ENCODE data around the gene SRP14.
"Not testable (repeated sequence)": the region's sequence is repeated elsewhere in the genome, so short reads cannot be mapped to it uniquely, and the experiment has no call there.

Gene SRP14

DNA sequence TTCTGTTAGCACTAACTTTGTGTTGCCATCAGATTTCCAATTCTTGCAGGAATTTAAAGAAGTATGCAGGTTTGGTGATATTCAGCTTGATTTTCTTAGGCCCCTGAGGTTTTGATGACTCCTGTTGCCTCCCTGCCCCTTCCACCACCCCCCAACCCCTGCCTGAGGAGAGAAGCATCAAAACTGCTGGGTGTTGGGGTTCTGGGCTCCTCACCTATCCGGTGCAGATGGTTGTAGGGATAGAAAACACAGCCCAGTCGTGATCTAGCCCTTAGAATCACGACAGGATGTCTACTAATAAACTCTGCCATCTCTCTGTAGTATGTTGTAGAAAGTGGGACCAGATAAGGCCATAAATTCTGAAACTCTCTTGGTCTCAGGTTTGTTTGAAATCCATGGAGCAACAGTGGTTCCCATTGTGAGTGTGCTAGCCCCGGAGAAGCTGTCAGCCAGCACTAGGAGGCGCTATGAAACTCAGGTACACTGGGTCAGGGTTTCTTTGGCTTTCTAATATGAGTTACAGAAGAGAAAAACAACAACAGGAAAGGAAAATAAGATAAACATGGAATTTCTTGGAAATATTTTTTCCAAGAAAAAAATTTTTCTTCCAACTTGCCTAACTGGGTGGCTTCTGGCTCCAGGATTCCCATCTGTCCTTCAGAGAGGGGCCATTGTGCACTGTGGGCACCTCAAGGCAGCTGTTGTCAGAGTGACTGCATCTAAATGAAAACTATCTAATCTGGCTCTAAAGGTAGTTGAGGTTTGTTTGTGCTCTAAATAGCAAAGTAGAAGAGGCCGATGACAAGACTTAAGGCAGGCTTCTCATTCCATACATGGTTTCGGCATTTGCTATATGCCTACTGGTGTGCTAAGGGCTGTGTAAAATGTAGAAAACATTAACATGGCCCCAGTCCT, 8.7 kb downstream of the SRP14 start:
- no peak for DNase-seq (ENCODE audit: low read depth in 2 of 2)

DNA sequence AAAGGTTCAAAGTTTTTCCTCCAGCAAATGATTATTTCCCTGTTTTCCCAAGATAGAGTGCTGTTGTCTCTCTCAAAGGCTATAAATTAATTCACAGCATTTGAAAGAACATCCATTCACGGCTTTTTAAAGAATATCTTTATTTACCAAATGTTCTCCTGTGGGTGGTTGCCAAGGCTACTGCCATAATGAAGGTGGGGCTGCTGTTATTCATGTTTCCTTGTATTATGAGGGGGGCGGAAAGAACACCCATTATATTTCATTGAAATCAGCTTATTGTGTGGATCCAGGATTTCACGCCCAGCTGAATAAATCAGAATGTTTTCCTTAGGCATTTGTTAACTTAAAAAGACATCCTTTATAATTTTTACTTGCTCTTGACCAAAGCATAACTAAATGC, 10.1 kb downstream of the SRP14 start:
- DNase-seq (ENCODE audit: low read depth in 2 of 2), result no peak

DNA sequence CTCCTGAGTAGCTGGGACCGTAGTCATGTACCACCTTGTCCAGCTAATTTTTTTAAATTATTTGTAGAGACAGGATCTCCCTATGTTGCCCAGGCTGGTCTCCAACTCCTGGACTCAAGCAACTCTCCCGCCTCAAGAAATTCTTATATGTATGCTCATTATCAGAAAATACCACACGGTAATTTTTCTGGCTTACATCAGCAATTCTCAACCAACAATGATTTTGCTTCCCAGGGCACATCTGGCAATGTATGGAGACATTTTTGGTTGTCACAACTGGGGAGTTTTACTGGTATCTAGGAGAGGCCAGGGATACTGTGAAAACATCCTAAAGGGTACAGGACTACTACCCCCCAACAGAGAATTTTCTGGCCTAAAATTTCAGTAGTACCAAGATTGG, 10.8 kb downstream of the SRP14 start:
- no peak for DNase-seq (ENCODE audit: low read depth in 2 of 2)

DNA sequence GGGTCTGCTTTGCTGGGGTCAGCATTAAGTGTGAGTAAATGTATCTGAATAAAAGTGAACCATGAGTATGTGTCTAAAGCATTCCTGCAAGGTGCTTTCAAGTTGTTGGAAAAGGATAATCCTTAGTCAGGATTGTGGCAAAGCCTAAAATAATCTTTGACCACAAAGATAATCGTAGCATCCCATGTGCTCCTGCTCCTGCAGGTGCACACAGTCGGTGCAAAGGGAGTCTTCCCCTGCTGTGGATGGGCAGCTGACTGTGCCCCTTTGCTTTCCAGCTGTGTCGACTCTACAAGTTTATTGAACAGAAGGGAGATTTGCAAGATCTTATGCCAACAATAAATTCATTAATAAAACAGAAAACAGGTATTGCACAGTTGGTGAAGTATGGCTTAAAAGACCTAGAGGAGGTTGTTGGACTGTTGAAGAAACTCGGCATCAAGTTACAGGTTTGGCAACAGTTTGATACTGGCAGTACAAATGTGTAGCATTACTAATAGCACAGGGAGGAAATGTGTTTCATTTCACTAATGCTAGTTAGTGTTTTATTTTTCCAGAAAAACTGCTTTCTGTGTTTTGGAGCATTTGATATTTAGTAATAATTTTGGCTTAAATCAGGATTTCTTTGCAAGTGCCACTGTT, 22.6 kb downstream of the SRP14 start:
- no peak for DNase-seq (ENCODE audit: low read depth in 2 of 2)

DNA sequence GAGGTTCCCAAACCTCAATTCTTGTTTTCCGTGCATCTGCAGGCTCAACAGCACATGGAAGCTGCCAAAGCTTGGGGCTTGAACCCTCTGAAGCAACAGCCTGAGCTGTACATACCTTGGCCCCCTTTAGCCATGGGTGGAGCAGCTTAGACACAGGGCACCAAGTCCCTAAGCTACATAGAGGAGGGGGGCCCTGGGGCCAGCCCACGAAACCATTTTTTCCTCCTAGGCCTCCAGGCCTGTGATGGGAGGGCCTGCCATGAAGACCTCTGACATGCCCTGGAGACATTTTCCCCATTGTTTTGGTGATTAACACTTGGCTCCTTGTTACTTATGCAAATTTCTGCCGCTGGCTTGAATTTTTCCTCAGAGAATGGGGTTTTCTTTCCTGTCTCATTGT, 24.6 kb downstream of the SRP14 start:
- no peak for DNase-seq (ENCODE audit: low read depth in 2 of 2)

DNA sequence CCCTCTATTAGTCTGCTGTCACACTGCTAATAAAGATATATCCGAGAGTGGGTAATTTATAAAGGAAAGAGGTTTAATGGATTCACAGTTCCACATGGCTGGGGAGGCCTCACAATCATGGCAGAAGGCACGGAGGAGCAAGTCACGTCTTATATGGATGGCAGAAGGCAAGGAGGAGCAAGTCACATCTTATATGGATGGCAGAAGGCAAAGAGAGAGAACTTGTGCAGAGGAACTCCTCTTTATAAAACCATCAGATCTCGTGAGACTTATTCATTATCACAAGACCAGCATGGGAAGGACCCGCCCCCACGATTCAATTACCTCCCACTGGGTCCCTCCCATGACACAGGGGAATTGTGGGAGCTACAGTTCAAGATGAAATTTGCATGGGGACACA, 25.6 kb downstream of the SRP14 start:
- not testable (repeated sequence) for DNase-seq (ENCODE audit: low read depth in 2 of 2)

DNA sequence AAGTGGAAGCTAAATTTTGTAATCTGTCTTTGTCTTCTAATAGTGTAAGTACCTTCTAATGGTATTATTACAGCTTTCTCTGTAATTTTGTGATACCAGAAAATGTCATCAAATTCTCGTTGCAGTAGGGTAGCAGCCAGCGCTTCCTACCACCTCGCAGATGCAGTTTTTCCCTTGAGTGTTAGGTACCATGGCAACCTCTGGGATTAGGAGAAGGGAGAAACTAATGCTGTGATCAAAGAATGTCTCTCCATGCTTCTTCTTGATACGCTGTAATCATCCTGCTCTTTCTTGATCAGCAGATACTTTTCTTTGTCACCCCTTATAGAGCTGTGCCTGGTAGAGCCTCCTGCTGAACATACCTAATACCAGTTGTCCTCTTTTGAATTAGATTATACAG, 27.7 kb downstream of the SRP14 start:
- DNase-seq (ENCODE audit: low read depth in 2 of 2), result no peak

DNA sequence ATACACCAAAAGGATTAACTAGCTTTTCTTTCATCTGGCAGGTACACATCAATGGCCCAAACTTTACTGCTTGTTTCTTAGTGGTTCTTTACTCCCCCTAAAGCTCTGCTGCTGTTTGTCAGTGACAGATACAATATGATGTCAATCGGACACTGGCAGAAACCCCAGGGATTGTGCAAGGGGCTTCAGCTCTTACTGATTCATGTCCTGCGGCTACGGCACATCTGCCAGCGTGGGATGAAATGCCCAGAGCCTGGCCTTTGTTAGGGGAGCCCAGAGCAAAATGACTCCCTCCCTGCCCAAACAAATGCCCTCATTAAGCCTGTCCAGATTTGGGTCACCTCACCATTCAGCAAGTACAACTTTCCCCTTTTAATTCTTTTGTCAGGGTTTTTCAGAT, 28.3 kb downstream of the SRP14 start:
- no peak for DNase-seq (ENCODE audit: low read depth in 2 of 2)

DNA sequence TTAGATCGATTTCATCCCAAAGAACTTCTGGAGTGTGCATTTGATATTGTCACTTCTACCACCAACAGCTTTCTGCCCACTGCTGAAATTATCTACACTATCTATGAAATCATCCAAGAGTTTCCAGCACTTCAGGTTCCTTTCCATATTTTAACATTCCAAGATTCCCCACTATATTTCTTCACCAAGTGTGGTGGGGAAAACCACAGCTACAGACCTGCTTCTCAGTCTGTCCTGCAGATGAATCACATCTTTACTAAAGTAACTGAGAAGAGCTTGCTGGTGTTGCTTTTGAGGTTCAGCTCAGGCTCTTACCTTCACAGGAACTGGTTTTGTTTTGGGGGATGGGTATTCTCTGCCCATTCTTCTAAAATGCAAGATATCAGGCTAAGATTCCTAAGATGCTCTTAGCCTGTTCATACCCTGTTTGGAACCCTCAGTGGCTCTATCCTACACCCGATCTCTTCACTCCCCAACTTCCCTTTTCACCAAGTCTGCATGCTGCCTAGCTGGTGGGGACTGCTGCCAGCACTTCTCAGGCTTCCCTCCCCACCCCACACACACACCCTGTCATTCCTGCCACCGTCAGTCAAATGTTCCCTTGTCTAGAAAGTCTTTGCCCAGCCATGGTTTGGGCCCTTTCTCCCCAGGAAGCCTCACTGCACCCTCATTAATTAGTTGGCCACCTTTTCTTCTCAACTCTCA, 30.8 kb downstream of the SRP14 start:
- no peak for DNase-seq (ENCODE audit: low read depth in 2 of 2)

DNA sequence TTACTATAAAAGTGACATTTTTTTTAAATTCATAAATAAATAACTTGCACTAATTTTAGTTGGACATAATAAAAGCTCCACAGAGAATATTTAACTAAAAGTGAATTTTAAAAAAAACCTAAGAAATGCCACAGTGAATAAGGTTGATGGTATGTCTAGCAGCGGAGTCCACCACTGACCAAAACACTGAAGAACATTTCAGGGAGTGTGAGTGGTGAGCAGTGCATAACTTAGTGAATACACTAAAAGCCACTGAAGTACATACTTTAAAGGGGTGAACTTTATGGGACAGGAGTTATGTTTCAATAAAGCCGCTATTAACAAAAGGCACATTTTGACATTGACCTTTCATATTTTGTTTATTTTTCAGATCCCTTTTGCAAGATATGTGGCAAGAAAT, 32.3 kb downstream of the SRP14 start:
- no peak for DNase-seq (ENCODE audit: low read depth in 2 of 2)

DNA sequence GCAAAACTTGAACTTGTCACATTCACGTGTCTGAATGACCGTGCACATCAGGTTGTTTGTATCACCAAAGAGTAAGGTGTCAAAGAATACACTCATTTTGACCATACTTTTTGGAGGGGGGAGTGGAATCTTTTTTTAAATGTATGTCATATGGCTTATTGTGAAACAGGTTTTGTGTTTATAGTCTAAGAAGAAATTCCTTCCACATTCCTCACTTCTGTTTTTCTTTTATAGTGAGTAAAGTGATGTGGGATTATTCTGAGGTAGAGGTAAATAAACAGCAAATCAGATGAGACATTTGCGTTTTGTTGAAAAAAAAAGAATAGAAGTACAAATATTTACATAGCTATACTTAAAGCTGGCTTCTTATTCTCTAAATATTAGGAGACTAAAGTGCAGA, 33.0 kb downstream of the SRP14 start:
- no peak for DNase-seq (ENCODE audit: low read depth in 2 of 2)

DNA sequence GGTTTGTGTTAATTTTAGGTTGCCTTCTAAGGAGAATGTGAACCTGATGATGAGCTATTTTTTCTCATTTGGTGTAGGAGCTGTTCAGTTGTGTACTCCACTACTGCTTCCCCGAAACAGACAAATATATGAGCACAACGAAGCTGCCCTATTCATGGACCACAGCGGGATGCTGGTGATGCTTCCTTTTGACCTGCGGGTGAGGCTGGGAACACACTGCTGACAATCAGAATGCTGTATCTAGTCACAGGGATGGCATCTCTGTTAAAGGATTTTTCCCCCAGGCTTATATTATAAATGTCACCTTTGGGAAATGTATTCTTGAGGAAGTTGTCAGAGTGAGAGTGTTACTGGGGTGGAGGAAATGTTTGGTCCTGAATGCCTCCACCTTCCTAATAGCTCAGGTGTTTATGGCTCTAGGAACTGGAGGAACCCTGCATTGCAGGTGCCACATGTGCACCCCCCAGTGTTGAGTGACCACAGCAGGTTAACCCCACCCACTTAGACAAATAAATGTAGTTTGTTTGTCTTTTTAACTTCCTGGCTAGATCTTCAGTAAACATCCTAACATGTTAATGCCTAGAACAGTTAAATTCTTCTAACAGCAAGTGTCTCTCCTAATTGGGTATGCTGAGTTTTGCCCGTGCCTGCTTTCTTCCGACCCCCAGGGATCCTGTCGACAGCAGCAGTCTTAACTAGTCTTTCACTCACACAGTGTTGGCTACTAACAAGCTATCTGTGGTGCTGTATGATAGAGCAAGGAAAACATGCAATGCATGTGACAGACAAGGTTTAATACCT, 35.7 kb downstream of the SRP14 start:
- DNase-seq (ENCODE audit: low read depth in 2 of 2), result no peak

DNA sequence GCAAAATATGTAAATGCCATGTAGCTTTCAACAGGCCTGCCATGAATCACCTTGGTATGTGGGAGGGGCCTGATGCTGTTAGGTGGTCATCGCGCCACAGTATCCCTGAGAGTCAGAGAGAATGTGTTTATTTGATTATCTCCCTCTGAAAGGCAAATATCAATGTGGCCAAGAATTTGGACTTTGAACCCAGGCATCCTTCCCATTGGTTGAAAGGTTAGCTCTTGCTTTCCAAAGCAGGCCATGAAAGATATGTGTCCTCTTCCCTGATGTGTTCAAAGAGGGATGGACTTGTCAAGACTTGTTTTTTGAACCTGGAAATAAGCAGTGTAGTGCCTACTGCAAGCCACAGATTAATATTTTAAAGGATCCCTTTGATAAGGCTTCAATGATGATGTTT, 36.7 kb downstream of the SRP14 start:
- no peak for DNase-seq (ENCODE audit: low read depth in 2 of 2)

DNA sequence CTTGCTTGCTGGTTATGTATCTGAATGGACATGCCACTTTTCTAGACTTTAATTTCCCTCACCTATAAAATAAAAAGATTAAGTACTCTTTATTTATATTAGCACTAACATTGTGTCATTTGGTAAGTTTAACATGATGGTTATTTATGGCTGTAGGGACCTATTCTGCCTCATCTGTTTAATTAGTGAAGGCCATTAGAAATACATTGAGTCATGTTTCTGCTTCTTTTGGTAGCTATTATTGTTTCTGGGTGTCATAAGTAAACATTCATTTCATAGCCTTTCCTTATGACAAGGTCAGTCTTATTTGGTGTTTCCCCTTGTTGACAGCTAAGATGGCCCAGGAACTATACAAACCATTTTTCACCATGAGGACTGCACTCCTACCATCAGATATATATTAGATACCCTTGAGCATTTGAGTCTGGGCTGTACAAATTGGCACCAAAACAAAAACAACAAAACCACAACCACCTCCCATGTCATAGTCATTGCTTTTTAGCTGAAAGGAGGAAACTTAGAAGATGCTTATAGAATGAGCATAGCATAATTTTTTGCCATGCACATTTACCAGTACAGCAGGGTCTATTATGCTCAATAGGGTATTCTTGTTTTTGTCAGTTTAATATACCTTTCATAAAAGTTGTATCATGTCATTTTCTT, 39.3 kb downstream of the SRP14 start:
- DNase-seq (ENCODE audit: low read depth in 2 of 2), result no peak

DNA sequence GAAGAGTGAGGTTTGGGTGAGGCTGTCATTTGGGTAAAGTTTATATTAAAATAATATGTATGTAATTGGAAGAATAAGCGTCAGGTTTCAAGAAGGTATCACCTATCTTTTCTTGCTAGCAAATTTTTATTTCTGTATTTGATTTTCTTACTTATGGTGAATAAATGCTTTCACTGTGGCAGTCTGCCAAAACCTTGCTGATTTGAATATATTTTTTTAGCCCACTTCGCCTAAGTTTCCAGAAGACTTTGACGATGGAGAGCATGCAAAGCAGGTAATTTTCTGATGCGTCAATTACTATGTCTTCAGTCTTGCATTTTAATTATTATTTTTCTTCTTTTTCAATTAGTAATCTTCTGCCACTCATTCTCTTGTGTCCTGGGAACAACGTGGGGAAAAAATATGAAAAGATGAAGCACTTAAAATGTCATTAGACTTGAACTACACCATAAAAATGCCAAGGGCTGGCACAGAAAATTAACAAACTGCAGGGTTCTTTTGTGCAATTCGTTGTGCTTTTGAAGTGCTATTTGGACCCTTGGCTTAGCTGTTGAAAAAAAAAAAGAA, 40.4 kb downstream of the SRP14 start:
- DNase-seq (ENCODE audit: low read depth in 2 of 2), result no peak

DNA sequence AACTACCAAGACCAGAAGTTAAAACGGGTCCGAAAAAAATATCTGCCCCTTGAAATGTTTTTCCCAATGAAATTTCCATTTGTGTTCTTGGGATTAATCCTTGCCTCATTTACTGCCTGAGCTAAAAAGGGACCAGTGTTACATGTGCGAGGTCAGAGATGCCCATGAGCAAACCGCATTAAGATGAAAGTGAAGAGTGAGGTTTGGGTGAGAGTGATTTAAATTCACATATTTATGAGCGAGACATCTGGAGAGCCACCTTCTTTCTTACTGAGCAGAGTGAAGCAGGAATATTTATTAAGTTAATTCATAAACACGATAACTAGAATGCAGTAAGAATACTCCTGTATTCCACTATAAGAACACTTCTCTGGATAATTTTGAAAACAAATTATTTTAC, 41.3 kb downstream of the SRP14 start:
- no peak for DNase-seq (ENCODE audit: low read depth in 2 of 2)

DNA sequence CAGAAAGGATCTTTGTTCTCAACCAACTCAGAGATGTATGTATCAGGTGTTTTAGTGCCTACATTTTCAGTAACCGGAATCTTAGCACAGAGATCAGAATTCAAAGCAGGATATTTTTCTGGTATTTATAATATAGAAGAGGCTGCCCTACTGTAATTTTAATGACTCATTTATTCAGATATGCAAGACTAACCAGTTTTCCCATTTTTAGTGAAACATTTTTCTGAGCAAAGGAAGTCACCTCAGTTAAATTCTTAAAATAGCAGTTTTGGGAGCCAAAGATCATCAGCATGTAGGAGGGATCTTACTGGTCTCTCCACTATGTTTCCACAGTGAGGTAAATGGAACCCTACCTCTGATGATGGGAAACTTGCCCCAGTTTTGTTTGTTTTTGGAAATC, 42.0 kb downstream of the SRP14 start:
- DNase-seq (ENCODE audit: low read depth in 2 of 2), result no peak

DNA sequence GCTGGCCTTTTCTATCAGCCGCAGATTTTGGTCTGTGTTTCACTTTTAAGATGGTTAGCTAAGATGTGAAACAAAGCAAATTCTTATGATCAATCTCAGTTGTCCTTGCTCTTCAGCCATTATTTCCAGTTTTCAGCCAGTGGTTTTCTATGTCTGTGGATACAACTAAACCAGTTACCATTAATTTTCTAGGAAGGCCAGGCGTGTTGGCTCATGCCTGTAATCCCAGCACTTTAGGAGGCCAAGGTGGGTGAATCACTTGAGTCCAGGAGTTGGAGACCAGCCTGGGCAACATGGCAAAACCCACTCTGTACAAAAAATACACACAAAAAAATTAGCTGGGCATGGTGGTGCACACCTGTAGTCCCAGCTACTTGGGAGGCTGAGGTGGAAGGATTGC, 42.8 kb downstream of the SRP14 start:
- not testable (repeated sequence) for DNase-seq (ENCODE audit: low read depth in 2 of 2)

DNA sequence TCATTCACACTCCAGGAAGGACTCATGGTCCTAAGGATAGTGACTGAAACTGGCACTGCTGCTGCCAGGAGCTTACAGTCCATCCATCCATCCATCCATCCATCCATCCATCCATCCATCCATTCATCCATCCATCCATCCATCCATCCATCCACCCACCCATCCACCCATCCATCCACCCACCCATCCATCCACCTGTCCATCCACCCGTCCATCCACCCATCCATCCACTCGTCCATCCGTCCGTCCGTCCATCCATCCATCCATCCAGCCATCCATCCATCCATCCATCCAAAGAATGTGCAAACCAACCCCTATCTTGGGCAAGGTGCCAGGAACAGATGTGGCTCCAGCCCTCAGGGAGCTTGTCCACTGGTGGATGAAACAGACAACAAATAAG, 46.0 kb downstream of the SRP14 start:
- not testable (repeated sequence) for DNase-seq (ENCODE audit: low read depth in 2 of 2)

DNA sequence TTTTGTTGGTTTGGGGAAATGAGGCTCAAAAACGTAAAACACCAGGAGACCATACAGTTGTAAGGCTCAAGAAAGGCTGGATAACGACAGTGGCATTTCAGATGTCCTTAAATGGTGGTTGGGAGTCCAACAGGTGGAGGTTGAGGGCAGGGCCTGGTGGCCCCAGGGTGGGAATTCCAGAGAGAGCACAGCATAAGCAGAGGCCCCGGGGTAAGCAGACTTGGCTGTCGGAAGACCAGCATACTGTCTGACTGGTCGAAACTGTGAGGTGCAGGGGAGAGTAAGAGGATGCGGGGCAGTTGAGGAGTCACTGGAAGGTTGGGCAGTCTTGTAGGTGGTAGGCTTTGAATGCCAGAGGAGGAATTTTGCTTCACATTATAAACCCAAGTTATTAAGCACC, 48.3 kb downstream of the SRP14 start:
- no peak for DNase-seq (ENCODE audit: low read depth in 2 of 2)

DNA sequence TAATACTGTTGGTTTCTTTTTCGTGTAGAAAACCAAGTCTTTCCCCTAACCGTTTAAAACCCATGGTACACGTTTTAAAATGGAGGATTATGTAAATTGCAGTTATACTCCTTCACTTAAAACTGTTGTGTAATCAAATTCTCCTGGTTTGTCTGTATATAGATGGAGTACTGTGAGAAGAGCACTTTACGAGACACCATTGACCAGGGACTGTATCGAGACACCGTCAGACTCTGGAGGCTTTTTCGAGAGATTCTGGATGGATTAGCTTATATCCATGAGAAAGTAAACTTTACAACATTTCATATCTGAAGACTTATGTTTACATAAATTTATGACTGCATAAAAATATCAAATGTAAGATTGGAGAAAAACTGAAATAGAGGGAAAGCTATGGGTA, 51.2 kb downstream of the SRP14 start:
- no peak for DNase-seq (ENCODE audit: low read depth in 2 of 2)
